Fibroblast of upper back skin (primary cell): ENCODE measurements around the gene CAPZB.

ENCODE experiments used
- DNase-seq: peaks from one replicate; pipeline ENCODE4 v3.0.0-alpha.2; 2013

CAPZB gene

GRCh38 chr1:19342894-19343616 is 142.3 kb downstream of the CAPZB start:
- no peak for DNase-seq

GRCh38 chr1:19342062-19342750 is 143.1 kb downstream of the CAPZB start:
- no peak for DNase-seq

GRCh38 chr1:19341201-19342061 is 143.9 kb downstream of the CAPZB start:
- DNase-seq: peak; percentile 62

- DNase-seq: no peak
Measured at GRCh38 chr1:19340387-19340937, 144.9 kb downstream of the CAPZB start.

- DNase-seq: no peak
Measured at GRCh38 chr1:19339214-19339861, 146.0 kb downstream of the CAPZB start.

- peak; percentile 48 for DNase-seq
Measured at GRCh38 chr1:19338323-19338762, 147.0 kb downstream of the CAPZB start.

- DNase-seq: no peak
Measured at GRCh38 chr1:19337289-19337688, 148.1 kb downstream of the CAPZB start.

DNA sequence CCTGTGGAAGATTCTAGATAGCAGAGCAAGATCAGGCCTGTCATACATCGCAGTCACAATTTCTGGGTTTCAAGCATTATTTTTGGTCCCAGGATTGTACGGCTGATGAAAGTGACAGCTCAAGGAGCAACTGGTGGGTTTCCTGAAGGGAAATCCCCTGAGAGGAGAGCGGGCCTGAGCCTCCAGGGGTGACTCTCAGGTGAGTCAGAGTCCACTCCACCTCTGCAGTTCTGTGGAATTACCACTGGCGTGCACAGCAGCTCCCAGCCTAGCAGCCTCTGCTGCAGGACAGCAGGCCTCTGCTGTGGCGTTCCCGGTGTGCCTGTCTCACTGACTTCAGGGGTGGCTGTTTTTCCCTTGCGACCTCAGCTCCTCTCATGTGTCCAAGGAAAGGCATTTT is 148.8 kb downstream of the CAPZB start:
- DNase-seq: no peak

DNA sequence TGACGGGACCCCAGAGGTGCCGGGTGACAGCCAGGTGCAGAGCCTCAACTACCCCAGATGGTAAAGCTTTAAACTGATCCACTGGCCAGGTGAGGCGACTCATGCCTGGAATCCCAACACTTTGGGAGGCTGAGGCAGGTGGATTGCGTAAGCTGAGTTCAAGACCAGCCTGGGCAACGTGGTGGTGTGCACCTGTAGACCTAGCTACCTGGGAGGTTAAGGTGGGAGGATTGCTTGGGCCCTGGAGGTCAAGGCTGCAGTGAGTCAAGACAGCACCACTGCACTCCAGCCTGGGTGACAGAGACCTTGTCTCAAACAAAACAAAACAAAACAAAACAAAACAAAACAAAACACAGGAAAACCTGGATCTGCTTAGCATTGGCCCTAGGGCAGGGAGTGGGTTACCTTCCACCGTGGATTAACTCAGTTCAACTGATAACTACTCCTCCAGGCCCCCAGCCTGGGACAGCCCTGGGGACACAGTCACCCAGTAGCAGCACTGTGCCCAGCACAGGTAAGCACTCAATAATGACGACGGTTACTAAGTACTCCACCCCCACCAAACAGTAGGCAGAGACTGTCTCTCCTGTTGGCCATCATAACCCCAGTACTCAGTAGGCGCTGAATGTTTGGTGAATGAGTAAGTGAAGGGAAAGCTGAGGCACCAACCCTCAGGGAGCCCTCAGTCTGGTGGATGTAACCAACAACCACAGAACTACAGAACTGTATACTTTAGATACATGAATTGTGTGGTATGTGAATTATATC is 151.6 kb downstream of the CAPZB start:
- peak; percentile 28 for DNase-seq

DNA sequence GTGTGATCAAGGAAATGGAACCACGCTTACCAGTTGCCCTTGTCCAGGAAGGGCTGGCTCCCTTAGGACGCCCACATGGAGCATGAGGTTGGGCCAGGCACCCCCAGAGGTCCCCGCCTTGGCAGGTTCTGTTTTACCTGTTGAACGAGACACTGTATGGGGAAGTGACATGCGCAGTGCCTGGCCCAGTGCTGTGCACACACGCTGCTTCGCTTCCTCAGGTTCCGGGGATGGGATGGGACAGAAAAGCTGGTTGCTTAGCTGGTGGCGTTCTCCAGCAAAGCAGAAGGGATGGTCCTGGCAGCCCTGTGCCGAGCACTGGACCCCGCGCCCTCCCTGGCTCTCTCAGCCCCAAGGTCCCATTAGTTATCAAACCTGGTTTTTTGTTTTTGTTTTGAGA is 152.5 kb downstream of the CAPZB start:
- no peak for DNase-seq

DNA sequence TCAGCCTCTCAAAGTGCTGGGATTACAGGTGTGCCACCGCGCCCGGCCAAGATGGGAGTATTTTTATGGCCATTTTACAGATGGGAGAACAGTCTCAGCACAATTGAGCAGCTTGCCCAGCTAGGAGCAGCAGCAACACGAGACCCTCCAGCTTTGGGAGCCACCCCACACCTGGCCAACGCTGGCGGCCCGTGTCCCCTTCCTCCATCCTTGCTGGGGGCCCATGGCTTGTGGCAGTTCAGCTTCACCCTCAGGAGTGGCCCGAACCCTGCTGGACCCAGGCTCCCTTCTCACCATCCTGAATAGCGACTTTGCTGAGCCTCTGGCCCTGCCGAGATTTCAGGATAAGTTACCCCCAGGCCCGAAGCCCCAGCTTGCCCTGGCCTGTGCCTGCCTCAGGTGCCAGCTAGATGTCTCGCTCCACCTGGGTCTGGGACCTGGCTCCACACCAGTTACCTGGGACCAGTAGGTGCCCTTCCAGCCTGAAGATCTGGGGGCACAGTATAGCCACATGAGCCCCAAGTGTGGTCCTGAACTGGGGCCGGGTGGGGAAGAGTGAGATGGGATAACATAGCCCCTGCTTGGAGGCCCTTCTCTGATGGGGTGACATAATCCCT is 154.0 kb downstream of the CAPZB start:
- no peak for DNase-seq

- no peak for DNase-seq
Measured at GRCh38 chr1:19330449-19331135, 154.7 kb downstream of the CAPZB start.

- DNase-seq: no peak
Measured at GRCh38 chr1:19329611-19330010, 155.7 kb downstream of the CAPZB start.

- DNase-seq: no peak
Measured at GRCh38 chr1:19329188-19329587, 156.2 kb downstream of the CAPZB start.

- no peak for DNase-seq
Measured at GRCh38 chr1:19328486-19328885, 156.9 kb downstream of the CAPZB start.

GRCh38 chr1:19327736-19328135 is 157.6 kb downstream of the CAPZB start:
- DNase-seq: no peak

GRCh38 chr1:19327301-19327700 is 158.0 kb downstream of the CAPZB start:
- DNase-seq: no peak

GRCh38 chr1:19326748-19327065 is 158.6 kb downstream of the CAPZB start:
- no peak for DNase-seq

- no peak for DNase-seq
Measured at GRCh38 chr1:19325958-19326747, 159.2 kb downstream of the CAPZB start.

GRCh38 chr1:19325368-19325957 is 159.9 kb downstream of the CAPZB start:
- DNase-seq: no peak
